ENCODE results near the gene NEDD4L.

The NEDD4L gene

DNA sequence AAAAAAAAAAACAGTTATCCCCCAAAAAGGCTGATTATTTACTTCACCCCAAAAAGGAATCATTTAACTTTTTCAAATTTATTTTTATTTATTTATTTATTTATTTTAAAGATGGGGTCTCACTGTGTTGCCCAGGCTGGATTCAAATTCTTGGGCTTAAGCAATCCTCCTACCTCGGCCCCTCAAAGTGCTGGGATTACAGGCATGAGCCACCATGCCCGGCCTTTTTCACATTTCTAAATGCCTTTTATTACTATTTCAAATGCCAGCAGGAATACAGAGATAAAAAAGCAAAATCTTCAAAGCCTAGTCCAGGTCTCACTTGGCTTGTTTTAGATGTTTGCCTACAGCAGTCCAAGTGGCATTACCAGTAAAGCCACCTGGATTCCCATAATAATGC, 345.7 kb downstream of the NEDD4L start:
- no peak for DNase-seq

DNA sequence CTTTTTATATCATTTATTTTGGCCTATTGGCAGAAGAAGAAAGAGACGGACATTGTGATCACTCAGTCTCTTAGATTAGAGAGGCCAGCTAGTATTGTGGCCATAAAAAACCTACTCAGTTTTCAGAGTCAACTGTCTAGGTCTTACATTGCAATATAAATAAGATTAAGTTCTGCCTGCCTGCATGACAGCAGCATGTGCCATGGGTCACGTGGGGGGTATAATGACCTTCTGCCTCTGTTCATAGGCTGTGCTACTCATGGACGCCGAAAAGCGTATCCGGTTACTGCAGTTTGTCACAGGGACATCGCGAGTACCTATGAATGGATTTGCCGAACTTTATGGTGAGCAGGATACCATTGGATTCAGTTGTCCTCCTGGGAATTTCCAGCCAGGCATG, 346.4 kb downstream of the NEDD4L start:
- DNase-seq = no peak

DNA sequence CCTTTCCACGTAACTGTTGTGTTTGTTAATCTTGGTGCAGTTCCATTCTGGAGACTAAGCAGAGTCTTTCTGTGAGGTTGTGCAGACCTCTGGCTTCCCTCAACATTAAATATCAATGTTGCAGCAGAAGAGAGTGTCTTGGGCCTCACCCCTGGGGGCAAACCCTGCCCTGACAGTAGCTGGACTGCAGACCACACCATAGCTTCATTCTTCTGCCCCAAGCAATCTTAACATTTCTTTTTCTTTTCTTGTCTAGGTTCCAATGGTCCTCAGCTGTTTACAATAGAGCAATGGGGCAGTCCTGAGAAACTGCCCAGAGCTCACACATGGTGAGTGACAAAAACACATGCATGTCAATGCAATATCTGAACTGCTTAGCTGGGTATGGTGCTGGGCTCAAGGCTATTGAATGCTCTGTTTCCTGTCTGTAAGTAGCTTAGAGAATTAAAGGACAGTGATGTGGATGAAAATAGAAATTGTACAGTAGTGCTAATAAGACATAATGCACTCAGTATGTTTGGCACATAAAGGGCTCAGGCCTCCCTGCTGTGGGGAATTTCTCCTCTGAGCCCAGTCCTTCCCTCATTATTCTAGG, 347.3 kb downstream of the NEDD4L start:
- DNase-seq = no peak

DNA sequence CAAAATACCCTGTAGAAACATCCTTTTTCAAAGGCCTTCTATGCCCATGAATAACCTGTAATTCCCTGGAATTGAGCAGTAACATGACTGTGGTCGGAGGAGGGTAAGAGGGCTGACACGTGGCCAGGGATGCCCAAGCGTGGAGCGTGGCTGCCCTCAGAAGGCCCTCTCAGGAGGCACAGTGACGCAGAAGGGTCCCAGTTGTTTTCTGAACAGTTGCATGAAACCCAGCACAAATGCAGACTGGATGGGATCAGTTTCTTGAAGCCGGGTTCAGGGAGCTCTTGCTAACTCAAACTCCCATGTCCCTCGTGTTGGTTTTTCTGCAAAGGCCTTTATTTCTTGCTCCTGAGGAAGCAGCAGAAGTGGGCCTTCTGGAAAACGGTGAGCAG, 347.9 kb downstream of the NEDD4L start:
- DNase-seq = no peak

DNA sequence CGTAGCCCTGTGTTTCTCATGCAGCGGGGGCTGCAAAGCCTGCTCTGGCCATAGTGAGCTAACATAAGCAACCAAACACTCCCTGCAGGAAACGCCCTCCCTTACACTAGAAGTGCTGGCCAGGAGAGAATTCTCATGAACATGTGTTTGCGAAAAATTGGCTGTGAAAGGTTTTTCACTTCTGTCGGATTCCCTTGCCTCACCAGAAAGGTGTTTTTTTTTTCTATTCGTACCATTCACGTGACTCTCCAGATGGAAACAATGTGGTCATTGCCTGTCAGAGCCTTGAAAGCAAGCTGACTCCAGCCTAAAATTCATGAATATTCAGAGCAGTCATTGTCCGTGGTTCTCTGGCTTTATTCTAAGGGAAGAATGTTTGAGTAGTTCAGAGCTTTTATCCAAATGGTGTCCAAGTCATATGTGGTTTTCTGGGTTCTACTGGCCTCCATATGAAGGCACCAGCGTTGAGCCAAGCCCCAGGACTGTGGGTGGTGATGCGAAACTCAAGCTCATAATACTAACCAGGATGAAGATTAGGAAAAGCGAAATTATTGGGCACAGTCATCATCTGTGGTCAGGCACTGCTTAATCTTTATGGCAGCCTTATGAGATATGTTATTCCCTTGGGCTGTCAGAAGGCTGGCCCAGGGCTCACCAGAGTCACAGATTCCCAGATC, 348.4 kb downstream of the NEDD4L start:
- DNase-seq = no peak

DNA sequence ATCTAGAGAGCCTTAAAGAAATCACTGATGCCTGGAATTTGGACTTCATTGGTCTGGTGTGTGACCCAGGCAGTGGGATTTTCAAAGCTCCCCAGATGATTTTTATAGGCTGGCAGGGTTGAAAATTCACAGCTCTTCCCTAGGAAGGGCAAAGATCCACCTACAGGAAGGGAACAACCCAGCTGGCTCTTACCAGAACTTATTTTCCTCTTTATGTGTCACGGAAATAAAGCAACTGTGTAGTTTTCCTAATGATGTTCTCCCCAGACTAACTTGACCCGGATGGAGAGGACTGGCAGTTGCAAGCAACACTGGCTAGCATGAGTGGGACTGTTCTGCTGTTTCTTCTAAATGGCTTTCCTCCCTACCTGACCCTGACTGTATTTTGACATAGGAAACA, 349.3 kb downstream of the NEDD4L start:
- DNase-seq = no peak

DNA sequence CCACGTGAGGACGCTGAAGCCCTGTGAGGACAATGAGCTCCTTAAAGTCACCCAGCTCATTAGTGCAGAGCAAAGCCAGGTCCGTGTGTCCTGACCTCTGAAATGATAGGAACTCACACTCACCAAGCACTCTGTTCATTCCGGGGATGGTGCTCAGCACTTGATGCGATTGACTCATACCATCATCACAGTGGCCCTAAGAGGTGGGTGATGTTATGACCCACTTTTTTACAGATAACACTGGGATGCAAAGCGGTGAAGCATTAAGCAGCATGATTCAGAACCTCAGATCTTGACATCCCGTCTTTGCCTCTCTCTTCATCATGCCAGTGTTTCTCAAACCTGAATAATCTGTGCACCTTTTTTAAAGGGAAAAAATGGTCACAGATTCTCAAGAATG, 350.0 kb downstream of the NEDD4L start:
- no peak for DNase-seq

DNA sequence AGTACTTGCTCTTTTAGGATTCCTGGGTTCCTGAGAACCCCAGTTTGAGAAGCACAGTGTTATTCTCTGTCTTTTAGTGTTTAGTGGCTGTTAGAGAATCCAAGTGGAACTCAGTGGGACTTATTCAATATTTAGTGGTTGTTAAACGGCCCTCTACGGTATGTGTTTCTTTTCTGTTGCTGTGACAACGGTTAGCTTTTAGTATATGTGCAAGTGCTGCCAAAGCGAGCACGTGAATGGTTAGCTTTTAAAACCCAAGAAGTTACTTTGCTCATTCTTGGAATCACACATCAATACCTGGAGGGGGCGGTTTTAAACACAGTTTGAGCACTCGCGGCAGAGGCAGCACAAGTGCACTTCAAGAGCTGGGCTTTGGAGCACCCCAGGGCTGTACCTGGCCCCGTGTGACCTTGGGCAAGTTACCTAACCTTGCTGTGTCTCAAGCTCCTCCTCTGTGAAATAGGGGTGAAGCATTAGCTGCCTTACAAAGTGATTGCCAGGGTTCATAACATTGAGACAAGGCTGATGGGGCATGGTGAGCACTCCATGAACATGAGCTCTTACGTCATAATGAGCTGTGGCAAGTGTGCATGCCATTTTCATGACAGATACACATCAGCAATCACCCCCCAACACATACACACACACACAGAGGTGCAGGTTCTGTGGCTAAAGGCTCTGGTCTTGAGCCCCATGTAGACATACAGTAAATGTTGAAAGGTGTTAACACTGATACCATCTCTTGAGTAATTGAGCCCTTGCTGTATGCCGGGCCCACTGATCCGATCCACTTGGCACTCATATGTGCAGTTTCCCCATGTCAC, 350.8 kb downstream of the NEDD4L start:
- DNase-seq = no peak

DNA sequence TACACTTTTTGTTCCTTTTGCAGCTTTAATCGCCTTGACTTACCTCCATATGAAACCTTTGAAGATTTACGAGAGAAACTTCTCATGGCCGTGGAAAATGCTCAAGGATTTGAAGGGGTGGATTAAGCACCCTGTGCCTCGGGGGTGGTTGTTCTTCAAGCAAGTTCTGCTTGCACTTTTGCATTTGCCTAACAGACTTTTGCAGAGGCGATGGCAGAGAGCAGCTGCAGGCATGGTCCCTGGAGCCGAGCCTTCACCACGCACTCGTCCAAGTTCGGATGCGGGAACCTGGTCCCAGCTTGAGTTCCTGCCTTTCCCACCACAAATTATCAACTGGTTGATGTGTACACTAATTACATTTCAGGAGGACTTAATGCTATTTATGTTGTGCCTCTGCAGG, 352.1 kb downstream of the NEDD4L start:
- DNase-seq = no peak

DNA sequence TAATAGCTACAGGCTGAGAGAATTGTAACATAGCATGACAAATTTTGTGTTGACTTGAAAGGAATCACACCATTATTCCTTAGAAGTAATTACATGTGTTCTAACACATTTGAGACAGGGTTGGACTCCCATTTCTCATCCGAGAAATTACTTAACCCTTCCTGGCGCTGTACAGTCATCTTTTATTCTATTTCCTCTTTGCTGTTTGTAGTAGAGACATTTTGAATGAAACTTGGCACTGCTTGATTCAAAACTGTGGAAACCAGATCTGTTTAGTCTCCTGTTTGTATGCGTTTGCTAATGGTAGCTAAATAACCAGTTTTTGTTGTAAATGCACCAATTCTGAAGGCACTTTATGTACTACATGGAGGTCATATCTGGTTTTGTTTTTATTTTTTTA, 352.9 kb downstream of the NEDD4L start:
- no peak for DNase-seq

DNA sequence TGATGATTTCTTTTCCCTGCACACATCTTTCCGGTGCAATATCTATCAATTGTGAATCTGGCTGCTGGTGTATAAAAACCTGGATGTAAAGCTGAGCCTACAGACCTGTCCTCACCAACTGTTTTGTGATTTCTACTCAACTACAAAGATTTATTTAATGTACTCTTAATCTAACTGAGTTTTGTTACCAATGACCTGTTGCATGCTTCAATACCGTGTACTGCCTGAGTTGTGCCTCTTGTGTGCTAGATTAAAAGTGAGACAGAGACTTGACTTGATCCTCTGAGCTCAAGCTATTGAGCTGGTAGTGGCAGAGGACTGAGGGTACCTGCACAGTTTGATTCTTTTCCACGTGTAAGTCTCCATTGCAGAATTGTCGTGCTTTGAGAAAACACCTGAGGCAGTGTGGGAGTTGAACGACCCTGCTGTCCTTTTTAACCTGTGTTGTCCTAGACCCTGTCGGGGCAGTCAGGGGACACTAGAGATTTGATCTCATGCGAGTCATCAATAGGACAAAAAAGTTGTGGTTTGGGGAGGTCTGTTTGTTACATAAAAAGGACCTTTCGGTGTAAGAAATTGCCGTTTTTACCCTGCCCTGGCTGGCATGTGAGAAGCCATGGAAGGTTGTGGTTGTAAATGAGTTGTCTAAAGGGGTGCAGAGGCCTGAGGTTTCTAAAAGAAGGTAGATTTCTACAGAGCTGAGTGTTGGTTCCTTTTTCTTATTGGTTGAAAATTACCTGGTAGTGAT, 353.5 kb downstream of the NEDD4L start:
- no peak for DNase-seq

DNA sequence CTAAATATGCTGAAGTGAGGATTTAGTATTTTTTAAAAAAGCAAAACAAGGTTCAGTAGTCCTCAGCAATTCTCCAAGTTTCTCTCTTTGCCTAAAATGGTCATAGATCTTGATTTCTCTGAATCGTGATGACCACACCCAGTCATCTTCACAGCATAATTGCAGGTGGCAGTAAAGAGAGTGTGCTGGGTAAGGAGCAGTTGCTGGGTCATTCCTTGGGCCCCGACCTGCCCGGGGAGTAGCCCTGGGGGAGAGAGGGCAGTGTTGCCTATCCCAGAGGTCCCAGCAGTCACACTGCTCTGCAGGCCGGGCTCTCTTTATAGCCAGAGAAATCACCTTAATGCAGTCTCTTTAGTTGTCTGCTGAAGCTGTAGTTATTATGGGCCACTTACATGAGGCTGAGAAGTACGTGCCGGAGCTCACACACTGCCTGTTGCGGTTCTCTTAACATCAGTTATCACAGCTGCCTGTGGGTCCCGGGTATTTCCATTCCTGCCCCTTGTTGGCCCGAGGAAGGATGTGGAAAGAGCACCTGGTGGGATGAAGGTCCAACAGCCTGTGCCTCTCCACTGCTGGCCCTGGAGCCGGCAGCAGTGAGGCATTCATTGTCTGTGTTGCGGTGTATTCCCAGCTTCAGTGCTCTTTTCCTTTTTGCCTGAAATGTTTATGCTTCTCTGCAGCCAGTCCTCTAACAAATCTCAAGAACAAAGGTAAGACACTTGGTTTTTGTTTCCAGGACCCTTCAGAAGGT, 354.8 kb downstream of the NEDD4L start:
- no peak for DNase-seq

DNA sequence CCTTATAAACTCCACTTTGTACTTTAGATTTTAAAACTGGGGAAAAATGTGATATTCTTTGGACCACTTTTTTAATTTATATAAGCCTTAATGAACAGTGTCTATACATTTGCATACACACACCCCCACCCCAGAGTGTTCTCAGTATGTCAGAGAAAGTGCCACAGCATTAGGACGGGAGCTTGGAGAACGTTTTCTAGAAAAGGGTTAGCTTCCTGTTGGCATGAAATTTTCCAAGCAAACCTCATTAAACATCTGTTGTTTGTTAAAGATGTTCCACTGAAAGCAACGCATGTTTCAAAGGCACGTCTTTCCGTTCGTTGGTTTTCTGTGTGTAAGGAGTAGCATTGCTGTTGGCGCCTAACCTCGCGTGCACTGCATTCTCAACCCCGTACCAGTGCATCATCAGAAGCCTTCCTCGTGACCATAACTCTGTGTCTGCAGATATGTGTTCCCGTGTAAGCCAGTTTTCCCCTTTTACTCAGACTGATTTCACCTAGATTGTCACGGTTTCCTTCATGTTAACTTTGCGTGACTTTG, 356.4 kb downstream of the NEDD4L start:
- DNase-seq = no peak

DNA sequence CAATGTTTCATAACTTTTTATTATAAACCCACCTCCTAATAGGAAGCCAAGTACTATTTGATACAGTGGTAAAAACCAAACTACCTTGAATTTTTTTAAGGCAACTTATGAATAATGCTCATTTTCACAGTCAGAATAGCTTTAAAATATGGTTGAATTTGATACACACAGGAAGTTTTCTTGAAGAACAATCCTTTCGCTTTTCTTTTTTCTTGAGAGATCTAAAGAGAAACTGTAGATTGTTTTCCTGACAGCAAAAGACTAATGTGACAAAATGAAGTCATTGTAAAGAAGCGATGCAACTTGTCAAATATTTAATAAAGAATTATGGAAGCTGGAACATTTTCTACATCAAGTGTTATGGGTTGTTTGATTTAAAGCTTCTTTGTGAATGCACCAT, 357.2 kb downstream of the NEDD4L start:
- no peak for DNase-seq

DNA sequence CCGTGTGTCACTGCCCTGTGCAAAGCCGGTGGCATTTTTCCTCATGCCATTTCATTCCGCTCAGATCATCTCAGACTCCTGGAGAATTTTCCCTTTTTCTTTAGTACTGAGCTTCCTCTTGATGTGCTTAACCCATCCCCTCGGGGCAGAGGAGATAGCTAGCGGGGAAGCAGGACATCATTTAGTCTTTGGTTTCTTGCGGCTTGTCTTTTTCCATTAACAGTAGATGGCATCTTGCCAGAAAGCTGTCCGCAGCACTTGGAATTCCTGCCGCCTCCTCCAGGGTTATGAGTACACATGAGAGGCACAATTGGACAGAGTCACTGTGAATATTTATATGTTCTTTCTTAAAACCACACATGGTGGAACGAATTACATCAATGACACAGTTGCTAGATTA, 358.2 kb downstream of the NEDD4L start:
- DNase-seq = no peak

DNA sequence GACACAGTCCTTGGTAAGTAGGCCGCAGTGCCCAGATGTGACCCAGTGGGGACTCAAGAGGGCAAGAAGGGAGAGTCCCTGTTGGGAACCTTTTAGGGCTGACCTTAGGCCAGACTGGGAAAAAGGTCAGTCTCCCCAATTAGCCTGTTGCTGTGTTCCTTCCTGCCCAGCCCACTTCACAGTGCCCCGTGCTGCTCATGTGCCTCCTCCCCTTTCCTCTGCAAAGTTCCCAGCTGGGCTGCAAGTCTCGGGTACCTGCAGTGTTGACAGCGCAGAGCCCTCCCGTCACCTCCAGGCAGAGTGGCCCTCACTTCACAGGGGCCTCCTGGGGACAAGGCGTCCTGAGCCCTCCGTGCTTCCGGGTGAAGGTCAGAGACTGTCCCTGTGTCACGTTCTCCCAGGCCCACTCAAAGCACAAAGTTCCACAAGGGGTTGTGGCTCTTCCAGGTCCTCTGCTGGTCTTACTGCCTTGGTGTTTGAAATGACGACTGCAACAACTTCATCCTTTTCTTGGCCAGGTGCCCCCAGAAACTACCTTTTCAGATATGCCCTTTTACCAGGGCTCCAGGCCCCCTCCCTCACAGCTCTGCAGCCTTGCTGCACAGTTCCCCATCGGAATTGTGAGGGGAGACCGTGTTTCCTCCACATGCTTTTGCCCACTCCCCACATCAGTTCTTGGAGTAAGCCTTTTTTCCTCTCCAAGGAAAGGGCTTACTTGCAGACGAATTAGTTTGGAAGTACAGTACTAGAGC, 359.1 kb downstream of the NEDD4L start:
- no peak for DNase-seq

DNA sequence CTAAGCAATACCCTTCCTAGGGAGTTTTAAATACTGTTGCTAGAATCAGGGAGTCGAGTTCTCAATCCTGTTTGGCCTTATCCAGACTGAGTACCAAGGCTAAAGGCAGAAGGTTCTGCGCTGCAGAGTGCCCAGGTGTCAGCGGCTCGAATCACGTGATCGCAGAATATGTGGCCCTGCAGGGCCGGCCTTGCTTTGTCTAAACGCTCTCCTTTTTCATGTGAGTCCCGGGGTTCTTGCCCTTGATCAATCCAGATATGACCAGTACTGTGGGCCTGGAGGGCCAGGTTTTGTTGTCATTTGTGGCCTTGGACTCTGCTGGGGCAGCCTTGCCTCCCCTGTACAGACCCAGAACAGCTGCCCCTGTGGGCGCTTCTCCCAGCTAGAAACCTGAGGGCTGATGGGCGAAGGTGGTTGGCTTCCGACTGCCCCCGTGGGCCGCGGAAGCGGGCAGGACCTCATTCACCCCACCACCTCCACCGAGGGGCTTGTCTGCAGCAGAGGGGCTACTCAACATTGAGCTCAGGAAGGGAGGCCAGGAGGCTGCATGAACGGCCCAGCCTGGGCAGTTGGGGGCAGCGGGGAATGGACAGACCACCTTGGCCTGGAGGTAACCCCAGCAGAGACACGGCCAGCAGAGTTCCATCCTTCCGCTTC, 359.9 kb downstream of the NEDD4L start:
- DNase-seq = no peak

DNA sequence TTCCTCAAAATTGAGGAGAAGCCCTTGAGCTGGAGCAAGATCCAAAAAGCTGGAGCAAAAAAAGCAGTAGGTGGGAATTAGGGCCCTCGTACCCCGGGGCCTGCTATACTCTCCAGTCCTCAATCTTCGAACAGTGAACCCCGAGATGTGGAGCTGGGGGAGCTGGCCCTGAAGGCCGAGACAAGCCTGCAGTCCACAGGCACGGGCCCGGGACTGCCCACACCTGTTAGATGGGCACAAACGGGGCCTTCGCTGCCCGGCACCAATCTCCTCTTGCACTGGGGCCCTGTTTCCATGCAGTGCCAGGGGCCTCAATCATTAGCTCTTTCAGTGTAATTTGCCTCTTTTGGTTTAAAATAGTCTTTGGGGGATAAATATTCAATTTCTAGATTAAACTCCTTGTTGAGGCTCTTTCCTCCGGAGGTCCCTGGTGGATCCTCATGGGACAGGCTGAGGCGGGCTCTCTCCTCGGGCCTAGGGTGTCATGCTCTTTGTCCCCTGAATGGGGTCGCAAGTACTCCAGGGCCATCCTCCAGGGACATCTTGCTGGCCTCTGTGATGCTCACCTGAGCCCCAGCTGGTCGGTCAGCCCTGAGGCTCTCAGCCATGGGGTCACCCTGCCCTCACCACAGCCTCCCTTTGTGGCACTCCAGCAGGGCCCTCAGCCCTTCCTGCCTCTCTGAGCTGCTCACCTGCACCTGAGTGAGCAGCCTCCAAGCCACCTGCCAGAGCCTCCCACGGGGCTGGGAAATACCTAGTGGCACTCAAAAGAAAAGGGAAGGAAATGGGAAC, 361.3 kb downstream of the NEDD4L start:
- DNase-seq = no peak

DNA sequence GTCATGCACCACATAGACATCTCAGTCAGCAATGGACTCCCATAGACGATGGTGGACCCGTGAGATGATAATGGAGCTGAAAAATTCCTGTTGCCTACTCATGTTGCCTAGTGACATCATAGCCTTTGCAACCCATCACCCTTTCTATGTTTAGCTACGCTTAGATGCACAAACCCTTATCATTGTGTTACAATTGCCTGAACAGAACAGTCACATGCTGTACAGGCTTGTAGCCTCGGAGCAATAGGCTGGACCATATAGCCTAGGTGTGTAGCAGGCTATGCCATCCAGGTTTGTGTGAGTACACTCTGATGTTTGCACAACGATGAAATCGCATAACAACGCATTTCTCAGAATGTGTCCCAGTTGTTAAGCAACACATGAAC, 363.2 kb downstream of the NEDD4L start:
- no peak for DNase-seq

DNA sequence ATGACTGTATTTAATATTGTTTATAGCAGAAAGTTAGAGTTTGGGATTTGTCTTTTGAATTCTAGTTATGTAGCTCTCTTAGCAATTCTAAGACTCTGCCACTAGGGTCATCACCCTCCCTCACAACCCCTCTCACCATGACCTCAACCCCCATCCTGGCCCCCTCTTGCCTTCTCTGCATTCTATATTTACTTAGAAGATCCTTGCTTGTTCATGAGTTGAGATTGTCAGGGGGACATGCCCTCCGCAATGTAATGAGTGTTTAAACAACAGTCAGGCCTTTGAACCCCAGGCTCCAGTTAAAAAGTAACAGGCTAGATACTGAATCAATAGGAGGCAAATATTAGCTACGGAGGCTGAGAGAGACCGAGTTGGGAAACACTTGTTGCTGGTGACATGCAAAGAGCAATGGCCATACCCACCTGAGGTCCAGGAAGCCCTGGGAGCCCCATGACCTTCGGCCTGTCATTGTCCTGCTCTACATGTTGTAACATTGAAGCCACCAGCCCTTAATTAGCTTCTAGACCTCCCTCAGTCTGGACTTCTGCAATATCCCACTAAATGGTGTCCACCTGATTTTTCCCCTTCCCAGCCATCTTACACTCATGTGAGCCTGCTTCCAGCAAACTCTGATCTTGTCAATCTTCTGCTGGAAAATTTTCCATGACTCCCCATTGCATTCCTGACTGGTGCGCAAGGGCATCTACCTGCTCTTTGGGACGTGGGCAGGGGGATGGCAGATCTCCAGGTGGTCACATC, 363.8 kb downstream of the NEDD4L start:
- DNase-seq = no peak

Data from hematopoietic multipotent progenitor cell treated with erythropoietin and hydrocortisone succinate and interleukin-3 and kit ligand, for 8 days (in vitro differentiated cells).